ENCODE data around the gene RBM39. TPM values are rescaled to one million over a fixed set of nuclear protein-coding genes. Genes with fewer than 3 reads are reported as not detected.

RBM39 gene
- total and polyA plus RNA-seq, 9 of the 15 experiments (the other 6 are each of a cell fraction or from before 2014, with no cell fraction given) = 143 to 319 (median 228) TPM

- CTCF ChIA-PET (ENCODE audit: low intra/inter-chr PET ratio) = no interaction called here
- FAIRE-seq (no peak), DNase-seq (ENCODE audit: extremely low read depth in 1 of 4, low spot score in 3 of 4) (no peak), ATAC-seq (no peak)
- H3K9me3 ChIP-seq (replicated peaks; ENCODE audit: control insufficient read depth, insufficient read depth, low read depth, low read length) = no peaks in the 10 kb centered on the region
- in situ Hi-C loops (cut with MboI) (no loop called here), intact Hi-C loops (cut with micrococcal nuclease) (no loop called here)
- peak overlapping the region; percentile 8; the same call in 1 of the 3 replicates for H3K27ac ChIP-seq (ENCODE audit: extremely low read depth, low read depth, low read length)
- peak overlapping the region; percentile 98 for H3K4me2 ChIP-seq (ENCODE audit: insufficient read depth, low read length)
- no TSS peak for BruUV-seq (replicated peaks)
- 85% methylated on average over 7 of the region's 7 CpGs for WGBS (ENCODE audit: insufficient coverage, low coverage, missing lambda C conversion rate)
- 0 out of 2 replicates have a peak, but pooled peaks have one; percentile 13 for TF ChIP-seq RB1 (IDR thresholded peaks at IDR 0.05; ENCODE audit: low read depth)
- TF ChIP-seq THAP7 (CRISPR knock-in tag; IDR thresholded peaks at IDR 0.05) = 0 out of 2 replicates have a peak, but pooled peaks have one; percentile 53
- TF ChIP-seq ZNF324 (CRISPR knock-in tag; IDR thresholded peaks at IDR 0.05) = no peak
- no peaks in the 10 kb centered on the region for H3K27me3 ChIP-seq (ENCODE audit: control insufficient read depth in 2 of 2, insufficient read depth in 2 of 2, low read length in 2 of 2)
- peaks cover 68% of the 10 kb centered on the region for H3K36me3 ChIP-seq (ENCODE audit: control insufficient read depth, insufficient read depth, low read length)
- peak overlapping the region; percentile 96 for H3K4me3 ChIP-seq
- peak overlapping the region in 1 of 2 experiments; percentile 97; a peak in 3 of 4 replicates for H3K9ac ChIP-seq (ENCODE audit: insufficient read depth in 1 of 2, low read depth in 2 of 2, low read length in 2 of 2)
- no peaks in the 10 kb centered on the region for H3K9me1 ChIP-seq (ENCODE audit: control insufficient read depth, insufficient read depth, low read length)
- peaks cover 10 to 14% of the 10 kb centered on the region in 2 experiments; a peak in 4 of 5 replicates for H3K4me1 ChIP-seq (replicated peaks in 1 of 2; ENCODE audit: control insufficient read depth in 2 of 2, insufficient read depth in 2 of 2, low read length in 2 of 2)
- POLR2A ChIA-PET = interaction anchor here (0.7 to 12.6 kb wide), 11 partner anchors 9 to 42 kb away, joined by 3 to 102 read pairs (median 5); partner anchors contain the start of gene RBM39
- H2AFZ ChIP-seq (ENCODE audit: low read depth, low read length) = no peak overlapping the region
- peaks cover 44% of the 10 kb centered on the region for H3K79me2 ChIP-seq (ENCODE audit: control insufficient read depth, insufficient read depth, low read length)
- H4K20me1 ChIP-seq (replicated peaks; ENCODE audit: control insufficient read depth, insufficient read depth, low read length) = no peaks in the 10 kb centered on the region; the same call in 1 of the 2 replicates
Observed at GRCh38 chr20:35700625-35701148, 41.4 kb downstream of the RBM39 start.
